Epithelial cell of proximal tubule (primary cell): ENCODE measurements around the gene IL12RB2. TPM values are rescaled to one million over a fixed set of nuclear protein-coding genes. Genes with fewer than 3 reads are reported as not detected.

Experiments
- DNase-seq: peaks from one replicate; pipeline ENCODE4 v3.0.0-alpha.2; 2011; ENCODE audit warnings: low read depth
- H3K4me3 ChIP-seq: 2 replicates; pipeline ENCODE4 v1.5.1; 2011; ENCODE audit warnings: low read depth, mild to moderate bottlenecking, low read length
- CTCF ChIP-seq: conservative IDR thresholded peaks from 2 replicates; pipeline ENCODE4 v1.5.1; 2012; ENCODE audit warnings: low read depth, mild to moderate bottlenecking, low read length
- total RNA-seq: library from RNA; depleted of rRNA; stranded (reverse); fragments of >200 nt; gene quantifications from 2 replicates; pipeline ENCODE4 v1.2.3, GENCODE V29; 2015

IL12RB2 gene
- total RNA-seq, 1 donor from 2014 or later, result 1.3 TPM

- TF ChIP-seq CTCF, result no peak
- no peak overlapping the region for H3K4me3 ChIP-seq
- no peak for DNase-seq
These were observed 126.2 kb downstream of the IL12RB2 start for GRCh38 chr1:67433837-67434236.

- no peak for DNase-seq
- no peak overlapping the region for H3K4me3 ChIP-seq
- TF ChIP-seq CTCF, result no peak
These were observed 126.8 kb downstream of the IL12RB2 start for GRCh38 chr1:67434491-67434890.

GRCh38 chr1:67436511-67437055, 128.9 kb downstream of the IL12RB2 start:
- H3K4me3 ChIP-seq, result no peak overlapping the region
- no peak for DNase-seq
- TF ChIP-seq CTCF, result no peak

DNA sequence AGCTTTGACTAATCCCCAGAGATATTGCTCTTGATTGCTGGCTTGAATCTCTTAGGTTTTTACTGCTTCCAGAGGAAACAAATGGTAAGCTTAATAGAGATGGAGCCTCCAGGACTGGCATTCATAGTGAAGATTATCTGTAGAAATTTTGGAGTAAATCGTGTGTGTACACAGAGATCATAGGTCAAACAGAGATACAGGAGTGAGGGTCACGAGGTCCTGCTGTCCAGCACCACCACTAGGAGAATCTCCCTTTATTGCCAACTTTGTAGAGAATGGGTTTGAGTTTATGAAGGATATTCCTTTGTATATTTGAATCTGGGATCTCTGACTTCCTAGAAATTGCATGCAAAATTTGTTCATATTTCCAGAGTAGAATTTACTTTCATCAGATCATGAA, 130.3 kb downstream of the IL12RB2 start:
- H3K4me3 ChIP-seq, result no peak overlapping the region
- DNase-seq, result no peak
- no peak for TF ChIP-seq CTCF

GRCh38 chr1:67439277-67440029, 131.8 kb downstream of the IL12RB2 start:
- H3K4me3 ChIP-seq, result no peak overlapping the region
- no peak for DNase-seq
- no peak for TF ChIP-seq CTCF

DNA sequence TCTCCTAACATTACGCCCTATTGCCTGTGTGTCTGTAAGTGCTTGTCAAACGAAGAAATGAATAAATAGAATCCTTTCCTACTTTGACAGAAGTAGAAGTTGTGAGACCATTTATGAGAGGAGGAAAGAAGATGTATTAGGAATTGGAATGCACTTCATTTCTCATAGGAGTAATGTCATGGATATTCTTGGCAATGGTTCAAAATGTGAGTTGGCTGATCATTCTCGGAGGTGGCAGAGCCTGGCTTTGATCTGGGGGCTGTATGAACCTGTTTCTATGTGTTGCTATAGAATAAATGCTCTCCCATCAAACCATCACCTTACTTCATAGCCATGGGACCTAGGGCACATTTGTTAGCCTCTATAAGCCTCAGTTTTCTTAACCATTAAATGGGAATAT, 132.7 kb downstream of the IL12RB2 start:
- TF ChIP-seq CTCF, result no peak

GRCh38 chr1:67441183-67441582, 133.5 kb downstream of the IL12RB2 start:
- no peak overlapping the region for H3K4me3 ChIP-seq
- no peak for DNase-seq
- no peak for TF ChIP-seq CTCF

More for the DNA sequence above, 132.7 kb downstream of the IL12RB2 start:
- no peak overlapping the region for H3K4me3 ChIP-seq
- no peak for DNase-seq
